ENCODE measurements around the gene MGAT4B. TPM values are rescaled to one million over a fixed set of nuclear protein-coding genes. Genes with fewer than 3 reads are reported as not detected.

The MGAT4B gene
- polyA plus RNA-seq, 3 donors, result 12.4 to 151 (median 14.3) TPM

DNA sequence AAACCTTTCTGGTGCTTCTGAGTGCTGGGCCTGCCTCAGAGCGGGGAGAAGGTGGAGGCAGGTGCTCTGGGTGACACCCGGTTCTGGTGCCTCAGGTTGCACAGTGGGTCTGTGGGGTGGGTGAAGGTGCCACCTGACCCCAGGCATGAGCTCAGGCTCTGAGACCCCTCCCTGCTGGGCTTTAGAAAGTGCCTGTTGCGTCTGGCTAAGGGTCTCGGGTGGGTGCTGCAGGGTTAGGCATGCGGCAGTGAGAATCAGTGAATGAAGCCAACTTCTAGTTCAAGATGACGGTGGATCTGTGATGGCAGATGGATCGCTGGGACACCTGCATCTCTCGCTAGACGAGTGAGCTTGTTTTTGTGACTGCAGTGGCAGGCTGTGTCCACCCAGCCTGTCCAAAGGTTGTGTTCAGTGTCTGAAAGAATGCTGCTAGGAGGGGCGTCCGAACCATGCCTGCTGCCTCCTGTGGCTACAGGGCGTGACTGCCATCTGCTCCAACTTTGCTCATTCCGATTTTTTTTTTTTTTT, 19.1 kb upstream of the MGAT4B start:
- H3K4me1 Mint-ChIP-seq, result peaks cover 50% of the 10 kb centered on the region
- no peak overlapping the region for H3K9ac ChIP-seq (ENCODE audit: insufficient read depth, low read length, poor library complexity, severe bottlenecking)
- peak overlapping the region in 3 of 7 donors; percentile 15 to 76 (median 50) for H3K27ac Mint-ChIP-seq
- H3K9me3 Mint-ChIP-seq, result peaks cover 0 to 2% (median 0%) of the 10 kb centered on the region in 7 donors
- no peaks in the 10 kb centered on the region for H3K27me3 ChIP-seq (ENCODE audit: control insufficient read depth in 2 of 2, insufficient read depth in 2 of 2, low read length in 2 of 2)
- H2AFZ ChIP-seq (ENCODE audit: insufficient read depth, low read depth, low read length, poor library complexity, severe bottlenecking), result no peak overlapping the region
- H3K4me2 ChIP-seq (replicated peaks; ENCODE audit: extremely low read depth, low read length, poor library complexity, severe bottlenecking), result no peak overlapping the region
- no peak for DNase-seq
- peaks cover 0 to 1% (median 0%) of the 10 kb centered on the region in 3 donors for H3K27me3 Mint-ChIP-seq (ENCODE audit: low read depth in 3 of 3)
- no peak overlapping the region for H3K4me3 Mint-ChIP-seq
- intact Hi-C loops (cut with micrococcal nuclease), result loop anchor here in 1 of 2 donors (10.0 kb wide), 2 partner anchors 149 to 201 kb away; partner anchors contain the start of gene HNRNPH1
- no peak for TF ChIP-seq CTCF (IDR thresholded peaks at IDR 0.05)
- H3K27ac ChIP-seq (ENCODE audit: low read depth in 1 of 2, low read length in 2 of 2), result no peak overlapping the region
- H3K79me2 ChIP-seq (ENCODE audit: insufficient read depth, low read length), result peaks cover 65% of the 10 kb centered on the region
- H3K36me3 Mint-ChIP-seq, result peaks cover 80 to 86% of the 10 kb centered on the region in 2 donors
- H3K36me3 ChIP-seq (replicated peaks in 1 of 2; ENCODE audit: control insufficient read depth in 1 of 2, insufficient read depth in 2 of 2, low read length in 2 of 2), result peaks cover 76 to 81% of the 10 kb centered on the region in 2 donors
- no peak overlapping the region for H3K4me3 ChIP-seq (replicated peaks in 1 of 3; ENCODE audit: low read depth in 2 of 3, low read length in 3 of 3)
- no peaks in the 10 kb centered on the region for H3K9me3 ChIP-seq (replicated peaks in 1 of 2; ENCODE audit: control insufficient read depth in 1 of 2, insufficient read depth in 1 of 2, low read length in 2 of 2)
- H3K4me1 ChIP-seq (ENCODE audit: control insufficient read depth in 1 of 2, insufficient read depth in 2 of 2, low read length in 2 of 2), result peaks cover 30 to 44% of the 10 kb centered on the region in 2 donors
- 98% methylated on average over 11 of the region's 13 CpGs for WGBS (ENCODE audit: insufficient coverage)
- peaks cover 100% of the 10 kb centered on the region for H4K20me1 ChIP-seq (ENCODE audit: insufficient read depth, low read length)

DNA sequence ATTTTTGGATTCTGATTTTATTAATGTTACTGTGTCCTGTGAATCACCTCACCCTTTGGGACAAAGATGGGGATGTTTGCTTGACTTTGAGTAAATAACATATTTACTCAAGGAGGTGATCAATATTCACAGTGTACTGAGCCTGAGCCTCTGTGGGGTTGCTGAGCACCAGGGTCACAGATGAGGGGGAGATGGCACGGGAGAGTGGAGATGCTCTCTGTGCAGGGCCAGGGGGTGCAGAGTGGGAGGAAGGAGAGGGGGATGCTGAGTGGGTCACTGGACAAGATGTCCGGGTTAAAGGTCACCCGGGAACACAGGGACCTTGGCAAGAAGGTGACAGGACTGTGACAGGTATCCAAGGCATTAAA, 18.1 kb upstream of the MGAT4B start:
- peaks cover 0 to 2% (median 0%) of the 10 kb centered on the region in 7 donors for H3K9me3 Mint-ChIP-seq
- no peak for DNase-seq
- H3K27ac Mint-ChIP-seq, result peak overlapping the region in 3 of 7 donors; percentile 20 to 70 (median 42)
- intact Hi-C loops (cut with micrococcal nuclease), result loop anchor here in 1 of 2 donors (10.0 kb wide), 2 partner anchors 150 to 200 kb away; partner anchors contain the start of gene HNRNPH1
- H3K4me1 Mint-ChIP-seq, result peaks cover 57% of the 10 kb centered on the region
- Histone ChIP-seq H3K36me3 (replicated peaks in 1 of 2; ENCODE audit: control insufficient read depth in 1 of 2, insufficient read depth in 2 of 2, low read length in 2 of 2) (peaks cover 67 to 71% of the 10 kb centered on the region in 2 donors), H3K27me3 (ENCODE audit: control insufficient read depth in 2 of 2, insufficient read depth in 2 of 2, low read length in 2 of 2) (no peaks in the 10 kb centered on the region), H3K4me3 (replicated peaks in 1 of 3; ENCODE audit: low read depth in 2 of 3, low read length in 3 of 3) (no peak overlapping the region), H3K9ac (ENCODE audit: insufficient read depth, low read length, poor library complexity, severe bottlenecking) (no peak overlapping the region), H3K27ac (ENCODE audit: low read depth in 1 of 2, low read length in 2 of 2) (no peak overlapping the region), H3K4me1 (ENCODE audit: control insufficient read depth in 1 of 2, insufficient read depth in 2 of 2, low read length in 2 of 2) (peaks cover 38 to 53% of the 10 kb centered on the region in 2 donors), H2AFZ (ENCODE audit: insufficient read depth, low read depth, low read length, poor library complexity, severe bottlenecking) (no peak overlapping the region), H3K4me2 (replicated peaks; ENCODE audit: extremely low read depth, low read length, poor library complexity, severe bottlenecking) (no peak overlapping the region), H3K9me3 (replicated peaks in 1 of 2; ENCODE audit: control insufficient read depth in 1 of 2, insufficient read depth in 1 of 2, low read length in 2 of 2) (no peaks in the 10 kb centered on the region), H3K79me2 (ENCODE audit: insufficient read depth, low read length) (peaks cover 68% of the 10 kb centered on the region), H4K20me1 (ENCODE audit: insufficient read depth, low read length) (peaks cover 90% of the 10 kb centered on the region)
- no peak overlapping the region for H3K4me3 Mint-ChIP-seq
- H3K36me3 Mint-ChIP-seq, result peaks cover 72 to 76% of the 10 kb centered on the region in 2 donors
- peaks cover 0 to 1% (median 0%) of the 10 kb centered on the region in 3 donors for H3K27me3 Mint-ChIP-seq (ENCODE audit: low read depth in 3 of 3)
- no peak for TF ChIP-seq CTCF (IDR thresholded peaks at IDR 0.05)
- WGBS (ENCODE audit: insufficient coverage), result 100% methylated on average over 1 of the region's 3 CpGs
